Lower lobe of right lung (tissue), 2 donors: ENCODE measurements around the gene LCE2B. TPM values are rescaled to one million over a fixed set of nuclear protein-coding genes. Genes with fewer than 3 reads are reported as not detected.
A peak's percentile ranks its signal among the peaks of the same experiment; 100 is the strongest.
"Not testable (repeated sequence)": the region's sequence is repeated elsewhere in the genome, so short reads cannot be mapped to it uniquely, and the experiment has no call there.

ENCODE experiments used
- ATAC-seq, 2 donors: fragments of 200-7000 bp; cut with Tn5 transposase; one replicate each; pipeline ENCODE4 v1.9.1; 2020 to 2022; ENCODE audit warnings: mild to moderate bottlenecking in 2 of 2, moderate library complexity in 2 of 2
- DNase-seq: peaks from one replicate; pipeline ENCODE4 v3.0.0-alpha.2; 2020
- H3K27ac ChIP-seq: fragments of 200-600 bp; one replicate; pipeline ENCODE4 v1.8.0; 2022
- H3K27me3 ChIP-seq: fragments of 200-600 bp; one replicate; pipeline ENCODE4 v1.8.0; 2022; ENCODE audit warnings: low read depth
- H3K36me3 ChIP-seq: fragments of 200-600 bp; one replicate; pipeline ENCODE4 v1.8.0; 2022; ENCODE audit warnings: mild to moderate bottlenecking
- H3K4me1 ChIP-seq: fragments of 200-600 bp; one replicate; pipeline ENCODE4 v1.8.0; 2022
- H3K4me3 ChIP-seq: fragments of 200-600 bp; one replicate; pipeline ENCODE4 v1.8.0; 2022; ENCODE audit warnings: mild to moderate bottlenecking
- H3K9me3 ChIP-seq: fragments of 200-600 bp; one replicate; pipeline ENCODE4 v1.8.0; 2022
- CTCF ChIP-seq: fragments of 200-600 bp; IDR thresholded peaks from one replicate; pipeline ENCODE4 v1.8.0; 2022; ENCODE audit warnings: antibody characterized with exemption, mild to moderate bottlenecking
- intact Hi-C: fragments of 100-400 bp; cut with DNase I; formaldehyde crosslinking; loops from one replicate; pipeline ENCODE4 v1.11.0; 2022
- total RNA-seq: library from RNA; stranded (reverse); fragmentation: NEBNext Ultra II Directional; extraction: Animal tissue kit (Norgen Biotek cat#: 25700); gene quantifications from one replicate; pipeline ENCODE4 v1.2.1, GENCODE V29; 2021
- donor health status: DM: no; HTN: yes; CAD: no; lungs with severe emphysema.

LCE2B gene
- total RNA-seq, 1 donor from 2014 or later: not detected

GRCh38 chr1:152656459-152656858, 29.5 kb upstream of the LCE2B start:
- Histone ChIP-seq H3K4me1 (no peaks in the 10 kb centered on the region), H3K9me3 (no peaks in the 10 kb centered on the region), H3K4me3 (no peak overlapping the region), H3K36me3 (no peaks in the 10 kb centered on the region), H3K27ac (no peak overlapping the region), H3K27me3 (no peaks in the 10 kb centered on the region)
- ATAC-seq (peak; percentile 78 to 82), DNase-seq (no peak)
- intact Hi-C loops: no loop called here
- no peak for TF ChIP-seq CTCF

- Histone ChIP-seq H3K4me1 (no peaks in the 10 kb centered on the region), H3K9me3 (no peaks in the 10 kb centered on the region), H3K4me3 (no peak overlapping the region), H3K27me3 (no peaks in the 10 kb centered on the region), H3K36me3 (no peaks in the 10 kb centered on the region), H3K27ac (no peak overlapping the region)
- DNase-seq: no peak
- intact Hi-C loops: no loop called here
- no peak for TF ChIP-seq CTCF
- ATAC-seq: no peak
Observed at GRCh38 chr1:152657677-152658076, 28.2 kb upstream of the LCE2B start.

- no peaks in the 10 kb centered on the region for H3K9me3 ChIP-seq
- intact Hi-C loops: no loop called here
- no peaks in the 10 kb centered on the region for H3K4me1 ChIP-seq
- no peak for TF ChIP-seq CTCF
- DNase-seq (no peak), ATAC-seq (no peak)
- no peak overlapping the region for H3K27ac ChIP-seq
- no peaks in the 10 kb centered on the region for H3K27me3 ChIP-seq
- H3K36me3 ChIP-seq: no peaks in the 10 kb centered on the region
- no peak overlapping the region for H3K4me3 ChIP-seq
Observed at GRCh38 chr1:152658649-152659048, 27.3 kb upstream of the LCE2B start.

GRCh38 chr1:152663098-152663497, 22.8 kb upstream of the LCE2B start, which contains the start of gene LCE2D:
Gene LCE2D, plus strand, starts transcription at chr1:152663380. Its CDS starts 726 bp downstream, at chr1:152664106.
- no peaks in the 10 kb centered on the region for H3K27me3 ChIP-seq
- no peak within 1 kb of the TSS for H3K4me3 ChIP-seq
- no peaks in the 10 kb centered on the region for H3K4me1 ChIP-seq
- no peaks in the 10 kb centered on the region for H3K9me3 ChIP-seq
- TF ChIP-seq CTCF: no peak
- no peaks in the 10 kb centered on the region for H3K36me3 ChIP-seq
- intact Hi-C loops: no loop called here
- no peak within 1 kb of the TSS for H3K27ac ChIP-seq
- ATAC-seq (no peak), DNase-seq (no peak)

GRCh38 chr1:152666171-152666570, 19.8 kb upstream of the LCE2B start:
- H3K27ac ChIP-seq, H3K9me3 ChIP-seq, ATAC-seq, H3K4me3 ChIP-seq, H3K4me1 ChIP-seq, intact Hi-C loops, DNase-seq, H3K36me3 ChIP-seq, H3K27me3 ChIP-seq: not testable (repeated sequence)

GRCh38 chr1:152667648-152668047, 18.3 kb upstream of the LCE2B start:
- Histone ChIP-seq H3K4me1 (no peaks in the 10 kb centered on the region), H3K36me3 (no peaks in the 10 kb centered on the region), H3K9me3 (no peaks in the 10 kb centered on the region), H3K4me3 (no peak overlapping the region), H3K27me3 (no peaks in the 10 kb centered on the region), H3K27ac (no peak overlapping the region)
- TF ChIP-seq CTCF: no peak
- no peak for ATAC-seq
- intact Hi-C loops: no loop called here
- no peak for DNase-seq
